ENCODE results near the gene GLS2.

Gene GLS2

DNA sequence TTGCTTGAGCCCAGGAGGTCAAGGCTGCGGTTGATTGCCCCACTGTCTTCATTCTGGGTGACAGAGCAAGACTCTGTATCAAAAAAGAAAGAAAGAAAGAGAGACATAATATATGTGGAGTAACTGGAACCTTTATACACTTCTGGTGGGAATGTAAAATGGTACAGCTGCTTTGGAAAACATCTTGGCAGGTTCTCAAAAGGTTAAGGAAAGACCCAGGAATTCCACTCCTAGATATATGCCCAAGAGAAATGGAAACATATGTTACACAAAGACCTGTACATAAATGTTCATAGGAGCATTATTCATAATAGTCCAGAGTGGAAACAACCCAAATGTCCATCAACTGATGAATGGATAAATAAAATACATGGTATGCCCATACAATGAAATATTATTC is 40.9 kb upstream of the GLS2 start:
- TF ChIP-seq, protein P1, sequence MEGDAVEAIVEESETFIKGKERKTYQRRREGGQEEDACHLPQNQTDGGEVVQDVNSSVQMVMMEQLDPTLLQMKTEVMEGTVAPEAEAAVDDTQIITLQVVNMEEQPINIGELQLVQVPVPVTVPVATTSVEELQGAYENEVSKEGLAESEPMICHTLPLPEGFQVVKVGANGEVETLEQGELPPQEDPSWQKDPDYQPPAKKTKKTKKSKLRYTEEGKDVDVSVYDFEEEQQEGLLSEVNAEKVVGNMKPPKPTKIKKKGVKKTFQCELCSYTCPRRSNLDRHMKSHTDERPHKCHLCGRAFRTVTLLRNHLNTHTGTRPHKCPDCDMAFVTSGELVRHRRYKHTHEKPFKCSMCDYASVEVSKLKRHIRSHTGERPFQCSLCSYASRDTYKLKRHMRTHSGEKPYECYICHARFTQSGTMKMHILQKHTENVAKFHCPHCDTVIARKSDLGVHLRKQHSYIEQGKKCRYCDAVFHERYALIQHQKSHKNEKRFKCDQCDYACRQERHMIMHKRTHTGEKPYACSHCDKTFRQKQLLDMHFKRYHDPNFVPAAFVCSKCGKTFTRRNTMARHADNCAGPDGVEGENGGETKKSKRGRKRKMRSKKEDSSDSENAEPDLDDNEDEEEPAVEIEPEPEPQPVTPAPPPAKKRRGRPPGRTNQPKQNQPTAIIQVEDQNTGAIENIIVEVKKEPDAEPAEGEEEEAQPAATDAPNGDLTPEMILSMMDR (IDR thresholded peaks at IDR 0.05) = no peak
- no peak overlapping the region for H3K27ac ChIP-seq

DNA sequence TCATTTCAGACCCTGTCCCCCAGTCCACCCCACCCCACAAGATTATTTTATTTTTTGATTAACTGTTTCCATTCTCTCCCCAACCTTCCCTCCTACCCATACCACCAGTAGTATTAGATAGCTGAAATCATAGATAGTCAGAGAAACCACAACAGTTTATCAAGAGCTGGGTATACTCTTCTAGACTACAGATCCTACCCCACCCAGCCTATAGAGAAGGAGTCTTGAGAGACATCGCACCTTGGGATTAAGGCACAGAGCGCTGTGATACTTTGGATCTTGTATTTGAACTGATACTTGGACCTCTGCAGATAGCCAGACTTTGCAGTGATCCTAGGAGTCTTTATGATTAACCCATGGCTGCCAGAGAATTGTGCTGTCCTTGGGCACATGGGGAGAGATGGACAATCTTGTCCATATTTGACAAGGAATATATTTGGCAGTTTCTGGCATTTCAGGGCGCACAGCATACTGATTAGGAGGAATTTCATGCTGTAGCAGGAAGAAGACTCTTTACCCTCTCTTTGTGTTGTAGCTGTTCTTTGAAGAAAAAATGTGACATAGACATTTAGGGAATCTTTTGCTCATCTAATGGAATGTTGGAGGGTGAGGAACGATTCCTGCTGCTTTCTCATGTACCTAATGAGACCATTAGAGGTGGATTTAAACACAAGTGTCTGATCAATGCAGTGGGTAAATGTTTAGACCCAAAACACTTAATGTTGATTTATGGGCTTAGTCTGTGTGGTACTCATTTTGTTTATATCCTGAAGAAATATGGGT is 34.6 kb upstream of the GLS2 start:
- H3K4me3 ChIP-seq (ENCODE audit: low read depth, low read length) = peak overlapping the region; percentile 75
- no peaks in the 10 kb centered on the region for H3K9me3 ChIP-seq (ENCODE audit: control insufficient read depth, low read length)
- peak overlapping the region; percentile 80 for H3K27ac ChIP-seq
- H3K36me3 ChIP-seq (ENCODE audit: control insufficient read depth, insufficient read depth, low read length) = no peaks in the 10 kb centered on the region
- peaks cover 3% of the 10 kb centered on the region for H3K4me1 ChIP-seq
- H3K79me2 ChIP-seq = peaks cover 8% of the 10 kb centered on the region
- peak overlapping the region; percentile 80 for H2AFZ ChIP-seq
- TF ChIP-seq, protein P1 (IDR thresholded peaks at IDR 0.05) = no peak
- no peak overlapping the region for H3K9ac ChIP-seq
- H3K4me2 ChIP-seq (ENCODE audit: low read length) = peak overlapping the region; percentile 93
- no peaks in the 10 kb centered on the region for H3K27me3 ChIP-seq (ENCODE audit: control insufficient read depth, insufficient read depth, low read length)

More for the DNA sequence above, 40.9 kb upstream of the GLS2 start:
- H3K4me2 ChIP-seq (ENCODE audit: low read length) = no peak overlapping the region
- peaks cover 9% of the 10 kb centered on the region for H3K79me2 ChIP-seq
- H2AFZ ChIP-seq = no peak overlapping the region
- H3K4me3 ChIP-seq (ENCODE audit: low read depth, low read length) = no peak overlapping the region
- no peak overlapping the region for H3K9ac ChIP-seq
- H3K4me1 ChIP-seq = no peaks in the 10 kb centered on the region
- no peaks in the 10 kb centered on the region for H3K9me3 ChIP-seq (ENCODE audit: control insufficient read depth, low read length)
- H3K27me3 ChIP-seq (ENCODE audit: control insufficient read depth, insufficient read depth, low read length) = no peaks in the 10 kb centered on the region
- no peaks in the 10 kb centered on the region for H3K36me3 ChIP-seq (ENCODE audit: control insufficient read depth, insufficient read depth, low read length)

DNA sequence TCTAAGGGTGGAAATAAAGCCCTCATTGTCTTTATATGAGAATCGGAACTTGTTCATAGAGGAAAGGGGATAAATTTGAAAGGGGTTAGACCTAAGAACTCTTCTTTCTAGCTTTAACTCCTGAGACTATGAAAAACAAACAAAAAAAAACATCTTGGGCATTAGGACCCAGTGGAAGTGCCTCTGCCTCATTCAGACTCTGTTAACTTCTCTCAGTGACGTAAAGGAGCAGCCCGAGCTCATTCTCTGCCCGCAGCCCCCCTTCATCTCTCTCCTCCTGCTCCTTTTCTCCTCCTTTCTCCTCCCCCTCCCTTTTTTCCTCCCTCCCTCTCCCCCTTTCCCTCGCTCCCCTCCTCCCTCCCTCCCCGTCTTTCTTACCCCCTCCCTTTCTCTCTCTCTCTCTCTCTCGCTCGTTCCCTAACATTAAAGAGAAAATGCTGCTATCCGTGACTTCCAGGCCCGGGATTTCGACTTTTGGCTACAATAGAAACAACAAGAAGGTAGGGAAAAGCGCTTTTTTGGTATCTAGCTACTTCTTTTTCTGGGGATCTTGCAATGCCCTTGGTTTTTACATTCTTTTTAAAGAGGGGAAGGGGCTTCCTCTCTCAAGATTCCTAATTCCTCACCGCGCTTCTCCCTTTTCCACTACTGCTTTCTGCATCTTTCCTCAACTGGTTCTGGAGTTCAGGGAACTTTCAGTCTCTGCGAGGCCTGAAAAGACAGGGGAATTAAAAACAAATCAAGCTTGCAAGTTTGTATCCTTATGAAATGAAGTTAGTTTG is 33.8 kb upstream of the GLS2 start, which contains the start of gene RBMS2:
Gene RBMS2, plus strand, starts transcription at position 231 of the 782 bp plus-strand sequence. Its CDS starts 204 bp downstream, at position 435.
- Histone ChIP-seq H3K9ac (no peak within 1 kb of the TSS), H3K27ac (peak within 1 kb of the TSS; percentile 80), H3K4me3 (ENCODE audit: low read depth, low read length) (peak within 1 kb of the TSS; percentile 75), H3K4me2 (ENCODE audit: low read length) (peak within 1 kb of the TSS; percentile 93), H3K79me2 (peaks cover 4% of the 10 kb centered on the region), H2AFZ (peak within 1 kb of the TSS; percentile 80), H3K4me1 (peaks cover 3% of the 10 kb centered on the region), H3K27me3 (ENCODE audit: control insufficient read depth, insufficient read depth, low read length) (no peaks in the 10 kb centered on the region), H3K9me3 (ENCODE audit: control insufficient read depth, low read length) (no peaks in the 10 kb centered on the region), H3K36me3 (ENCODE audit: control insufficient read depth, insufficient read depth, low read length) (no peaks in the 10 kb centered on the region)
- TF ChIP-seq, protein P1 (IDR thresholded peaks at IDR 0.05) = no peak

DNA sequence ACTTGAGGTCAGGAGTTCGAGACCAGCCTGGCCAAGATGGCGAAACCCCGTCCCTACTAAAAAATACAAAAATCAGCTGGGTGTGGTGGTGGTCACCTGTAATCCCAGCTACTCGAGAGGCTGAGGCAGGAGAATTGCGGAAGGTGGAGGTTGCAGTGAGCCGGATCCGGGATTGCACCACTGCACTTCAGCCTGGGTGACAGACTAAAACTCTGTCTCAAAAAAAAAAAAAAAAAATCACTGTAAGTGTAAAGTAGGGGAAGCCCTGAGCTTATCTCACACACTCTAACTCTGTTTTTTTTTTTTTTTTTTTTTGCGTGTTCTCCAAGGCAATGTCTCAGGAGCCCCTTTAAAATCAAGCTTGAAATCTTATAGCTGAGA is 33.2 kb upstream of the GLS2 start:
- Histone ChIP-seq H3K9me3 (ENCODE audit: control insufficient read depth, low read length) (no peaks in the 10 kb centered on the region), H2AFZ (peak overlapping the region; percentile 80), H3K4me3 (ENCODE audit: low read depth, low read length) (peak overlapping the region; percentile 75), H3K9ac (no peak overlapping the region), H3K4me2 (ENCODE audit: low read length) (peak overlapping the region; percentile 93), H3K79me2 (peaks cover 4% of the 10 kb centered on the region), H3K4me1 (peaks cover 3% of the 10 kb centered on the region), H3K27ac (peak overlapping the region; percentile 80), H3K27me3 (ENCODE audit: control insufficient read depth, insufficient read depth, low read length) (no peaks in the 10 kb centered on the region), H3K36me3 (ENCODE audit: control insufficient read depth, insufficient read depth, low read length) (no peaks in the 10 kb centered on the region)
- TF ChIP-seq, protein P1 (IDR thresholded peaks at IDR 0.05) = no peak

Data from parathyroid adenoma (tissue), 2 donors.